SKM-1 treated with dmso at 0.1 percent for 144 hours (cell line): Measurements from ENCODE around the gene MTAP.
"Not testable (repeated sequence)": the region's sequence is repeated elsewhere in the genome, so short reads cannot be mapped to it uniquely, and the experiment has no call there.

Experiments
- DNase-seq: peaks from one replicate; lab custom pipeline; 2025; ENCODE audit not compliant: unreplicated experiment; lab: John Stamatoyannopoulos, UW

Gene MTAP

DNA sequence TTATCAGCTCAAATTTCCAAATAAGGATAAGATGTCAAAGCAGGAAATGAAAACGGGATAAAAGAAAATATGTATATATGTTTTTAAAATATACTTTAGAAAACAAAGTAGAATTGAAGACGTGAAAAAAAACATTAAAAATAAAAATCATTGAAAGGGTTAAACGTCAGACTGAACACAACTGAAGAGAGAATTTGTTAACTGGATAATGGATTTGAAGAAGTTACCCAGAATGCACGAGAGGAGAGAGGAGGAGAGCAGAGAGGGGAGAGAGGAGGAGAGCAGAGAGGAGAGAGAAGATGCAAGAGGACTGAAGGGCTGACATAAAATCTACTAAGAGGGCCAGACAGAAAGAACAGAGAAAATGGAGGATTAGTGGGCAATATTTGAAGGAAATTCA lies 103.8 kb downstream of the MTAP start:
- DNase-seq: no peak

DNA sequence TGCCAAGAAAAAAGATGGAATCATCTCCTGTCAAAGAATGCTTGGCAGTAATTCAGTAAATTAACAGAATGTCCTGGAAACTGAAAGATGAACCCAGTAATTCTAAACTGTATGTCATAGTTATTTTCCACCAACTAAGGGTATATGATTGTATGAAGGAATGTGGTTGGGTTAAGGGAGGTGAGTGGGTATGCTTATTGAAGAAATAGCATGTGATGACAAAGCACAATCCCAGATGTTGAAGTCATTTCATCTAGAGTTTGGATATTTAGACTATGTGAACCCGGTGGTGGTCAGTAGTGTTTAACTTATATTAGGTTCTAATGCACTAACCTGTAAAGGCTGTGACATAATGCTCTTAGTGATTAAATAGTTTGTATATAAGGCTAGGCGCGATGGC lies 104.4 kb downstream of the MTAP start:
- DNase-seq: no peak

DNA sequence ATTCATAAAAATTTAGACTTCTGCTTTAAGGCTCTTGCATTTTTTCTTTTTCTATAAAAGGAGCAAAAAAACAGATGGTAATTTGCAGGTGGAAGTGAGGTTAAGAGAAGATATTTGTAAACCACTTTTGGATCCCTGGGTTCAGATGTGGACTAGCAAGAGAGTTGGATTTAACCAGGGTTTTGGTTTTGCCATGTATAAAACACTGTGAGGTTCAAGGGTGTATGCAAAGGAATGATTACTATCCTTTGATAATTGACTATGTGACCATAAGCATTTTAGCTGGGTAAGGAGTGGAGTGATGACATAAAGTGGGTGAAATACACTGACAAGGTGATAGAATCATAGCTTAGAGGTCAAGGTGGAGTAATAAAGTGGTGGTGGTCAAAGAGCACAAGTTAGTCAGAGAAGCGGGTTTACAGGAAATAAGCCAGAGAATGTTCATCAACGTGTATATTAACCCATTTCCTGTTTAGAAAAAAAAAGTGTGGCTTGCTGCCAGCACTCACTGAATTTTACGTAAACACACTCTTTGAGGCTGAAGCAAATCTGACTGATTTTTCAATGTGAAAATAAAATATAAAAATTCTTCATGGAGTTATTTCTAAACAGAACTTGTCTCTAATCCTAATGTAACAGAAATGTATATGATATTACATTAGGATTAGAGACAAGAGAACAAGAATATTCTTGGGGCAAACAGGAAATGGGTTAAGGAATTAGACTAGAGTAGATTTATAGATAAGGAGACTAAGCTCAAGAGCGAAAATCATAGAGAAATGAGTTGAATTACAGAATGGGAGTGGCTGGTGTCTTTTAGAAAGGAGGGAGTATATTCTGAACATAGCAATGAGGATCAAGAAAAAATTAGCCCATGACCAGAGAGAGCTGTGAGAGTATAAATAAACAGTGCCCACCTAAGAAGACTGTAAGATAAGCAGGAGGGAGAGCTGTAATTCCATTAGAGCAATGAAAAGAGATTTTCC lies 117.2 kb downstream of the MTAP start:
- no peak for DNase-seq

DNA sequence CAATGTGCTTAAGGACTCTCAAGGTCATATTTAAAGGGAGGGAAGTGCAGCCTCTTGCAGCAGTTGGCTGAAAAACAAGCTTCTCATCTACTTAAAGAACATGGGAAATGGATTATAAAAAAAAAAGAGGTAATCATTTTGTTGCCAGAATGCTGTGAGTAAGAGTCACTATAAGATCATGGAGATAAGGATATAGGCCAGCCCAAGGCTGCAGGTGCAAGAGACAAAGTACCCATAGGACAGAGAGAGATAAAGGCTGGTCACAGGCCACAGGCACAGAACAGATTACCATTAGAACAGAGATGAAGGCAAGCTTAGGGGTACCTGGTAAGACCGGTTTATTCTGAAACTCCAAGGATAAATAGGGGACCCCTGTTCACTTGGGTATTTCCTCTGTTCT lies 121.3 kb downstream of the MTAP start:
- DNase-seq: no peak

DNA sequence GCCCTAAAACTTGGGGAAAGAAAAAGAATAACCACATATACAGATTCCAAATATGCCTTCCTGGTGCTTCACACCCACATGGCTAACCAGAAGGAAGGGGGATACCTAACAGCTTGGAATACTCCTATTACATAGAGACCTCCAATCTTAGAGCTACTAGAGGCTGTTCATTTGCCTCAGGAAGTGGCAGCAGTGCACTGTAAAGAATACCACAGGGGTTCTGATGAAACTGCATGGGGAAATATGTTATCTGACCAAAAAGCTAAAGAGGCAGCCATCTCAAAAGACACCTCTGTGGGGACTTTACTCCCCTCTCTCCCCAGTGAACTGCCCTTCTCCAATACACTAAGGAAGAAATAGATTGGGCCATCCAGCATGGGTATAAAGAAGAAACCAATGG lies 125.3 kb downstream of the MTAP start:
- DNase-seq: no peak

DNA sequence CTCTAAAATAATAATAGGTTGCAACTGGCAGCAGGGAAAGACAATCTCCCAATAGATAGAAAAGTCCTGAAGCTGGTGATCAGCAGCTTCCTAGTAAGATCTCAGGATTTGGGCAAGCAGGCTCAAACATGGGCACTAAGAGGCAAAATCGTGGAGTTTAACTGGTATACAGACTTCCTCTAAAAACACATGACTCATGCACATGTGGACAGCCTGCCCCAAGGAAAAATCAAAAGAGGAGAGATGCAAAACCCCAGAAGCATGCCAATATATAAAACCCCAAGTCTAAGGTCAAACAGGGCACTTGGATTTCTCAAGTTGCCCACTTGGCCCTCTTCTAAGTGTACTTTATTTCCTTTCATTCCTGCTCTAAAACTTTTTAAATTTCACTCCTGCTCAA lies 129.0 kb downstream of the MTAP start:
- DNase-seq: no peak

DNA sequence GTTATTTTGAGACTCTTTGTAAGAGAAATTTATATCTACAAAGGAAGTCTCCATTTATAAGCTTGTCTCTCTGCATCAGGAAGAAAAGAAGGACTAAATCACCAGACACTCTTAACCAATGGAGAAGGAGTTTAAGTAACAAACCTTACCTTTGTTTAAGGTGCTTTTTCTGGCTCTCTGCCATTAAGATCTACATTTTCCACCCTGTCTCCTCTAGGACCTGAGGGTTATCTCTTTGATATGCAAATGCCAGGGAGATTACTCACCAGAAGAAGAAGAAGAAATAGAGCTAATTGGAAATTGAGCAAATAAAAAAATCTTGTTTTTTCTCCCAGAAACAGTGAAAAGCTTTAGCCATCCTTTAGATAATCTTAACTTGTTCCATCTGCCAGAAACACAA lies 130.8 kb downstream of the MTAP start:
- DNase-seq: no peak

DNA sequence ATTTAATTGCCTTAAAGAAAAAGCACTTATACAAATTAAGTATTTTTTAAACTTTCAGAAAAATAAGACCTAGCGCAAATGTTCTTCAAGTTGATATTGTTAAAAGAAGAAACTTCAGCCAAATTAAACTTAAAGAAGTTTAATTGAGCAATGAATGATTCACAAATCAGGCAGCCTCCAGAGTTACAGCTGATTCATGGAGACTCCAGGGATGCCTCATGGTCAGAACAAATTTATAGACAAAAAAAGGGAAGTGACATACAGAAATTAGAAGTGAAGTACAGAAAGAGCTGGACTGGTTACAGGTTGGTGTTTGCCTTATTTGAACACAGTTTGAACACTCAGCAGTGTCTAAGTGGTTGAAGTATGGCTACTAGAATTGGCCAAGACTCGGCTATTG lies 131.4 kb downstream of the MTAP start:
- DNase-seq: peak; percentile 2

DNA sequence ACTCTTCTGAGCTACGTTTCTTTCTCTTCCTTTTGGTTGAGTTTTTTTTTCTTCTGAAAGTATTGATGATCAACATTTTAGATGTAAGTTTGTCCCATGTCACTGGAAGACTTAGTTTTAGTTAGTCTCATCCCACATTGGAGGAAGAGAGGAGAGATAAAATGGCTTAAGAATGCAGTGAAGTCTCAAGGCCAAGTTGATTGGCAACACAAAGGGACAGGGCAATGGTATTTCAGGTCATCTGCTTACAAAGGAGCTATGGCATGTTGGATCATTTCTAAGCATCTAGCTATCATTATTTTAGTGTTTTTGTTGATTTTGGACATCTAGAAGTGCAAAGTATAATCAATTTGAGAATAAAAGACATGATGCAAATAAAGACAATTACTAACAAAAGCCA lies 133.2 kb downstream of the MTAP start:
- DNase-seq: no peak

DNA sequence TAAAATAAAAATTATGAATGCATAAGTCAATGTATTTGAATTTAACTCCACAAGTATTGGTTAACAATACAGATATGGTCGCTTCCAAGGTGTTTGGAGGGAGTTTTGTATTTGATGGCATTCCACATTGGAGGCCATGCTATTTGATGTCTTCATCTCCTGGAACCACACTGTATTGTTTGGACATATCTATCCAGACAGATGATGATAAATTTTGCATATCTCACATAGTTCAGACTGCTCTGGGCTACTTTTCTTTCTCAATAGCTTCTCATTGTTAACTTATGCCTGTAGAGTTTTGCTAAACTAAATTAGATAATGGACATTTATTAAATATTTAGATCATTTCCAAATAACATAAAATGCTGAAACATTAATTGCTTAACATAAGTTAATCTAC lies 133.7 kb downstream of the MTAP start:
- DNase-seq: no peak

DNA sequence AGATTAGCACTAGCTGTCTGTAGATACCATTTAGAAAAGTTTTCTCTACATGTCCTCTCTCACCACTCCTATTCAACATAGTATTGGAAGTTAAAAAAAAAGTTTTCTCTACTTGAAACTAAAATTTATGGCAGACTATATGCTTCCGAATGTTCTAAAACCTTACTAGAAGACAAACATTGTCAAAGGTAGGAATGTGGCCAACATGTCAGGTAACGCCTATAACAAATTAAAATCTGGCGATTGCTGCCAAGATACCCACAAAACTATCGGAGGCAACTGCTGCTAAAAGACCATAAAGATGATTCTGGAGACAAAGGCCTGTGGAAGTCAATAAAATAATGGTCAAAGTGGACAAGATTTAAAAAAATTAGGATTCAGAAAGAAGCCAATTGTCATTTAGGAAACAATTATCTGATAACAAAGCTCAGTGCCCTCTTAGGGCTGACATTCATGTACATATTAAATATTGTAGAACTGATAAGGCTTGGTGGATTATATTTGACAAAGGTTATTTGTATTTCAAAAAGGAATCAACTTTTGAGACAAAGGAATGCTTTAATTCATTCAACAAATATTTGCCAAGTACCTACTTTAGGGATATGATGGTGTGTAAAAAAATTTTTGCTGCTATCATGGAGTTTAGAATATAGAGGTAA lies 139.0 kb downstream of the MTAP start:
- DNase-seq: no peak

DNA sequence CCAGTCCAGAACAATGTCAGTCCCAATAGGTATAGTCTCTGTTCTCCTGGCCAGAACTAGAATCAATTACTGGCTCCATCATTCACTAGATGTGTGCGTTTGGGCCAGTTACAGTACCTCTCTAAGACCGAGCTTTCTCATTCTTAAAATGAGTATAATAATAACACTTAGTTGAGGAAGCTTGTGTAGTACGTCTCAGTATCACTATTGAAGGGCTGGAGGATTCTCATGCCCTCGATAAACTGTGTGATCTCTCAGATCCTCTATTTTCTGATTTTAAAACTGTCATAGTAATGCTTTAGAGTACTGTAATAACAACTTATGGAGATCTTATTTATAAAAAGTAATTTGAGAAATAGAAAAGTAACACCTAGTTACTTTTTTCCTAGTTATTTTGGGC lies 141.0 kb downstream of the MTAP start:
- DNase-seq: no peak

DNA sequence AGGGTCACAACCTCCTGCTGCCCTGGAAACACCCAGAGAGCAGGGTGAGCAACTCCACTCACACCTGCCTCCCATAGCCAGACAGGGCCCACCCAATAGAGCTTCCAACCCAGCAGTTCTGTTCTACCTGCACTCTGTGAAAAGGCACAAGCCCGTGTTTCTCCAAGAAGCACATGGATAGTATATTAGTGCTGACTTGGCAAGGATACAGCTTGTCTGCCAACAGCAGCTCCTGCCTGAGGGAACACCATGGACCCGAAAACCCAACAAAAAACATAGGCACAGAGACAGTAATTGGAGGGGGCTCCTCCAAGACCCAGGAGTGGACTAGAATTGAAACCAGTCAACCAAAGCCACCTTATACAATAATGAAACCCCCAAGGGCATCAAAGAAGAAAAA lies 143.2 kb downstream of the MTAP start:
- DNase-seq: no peak

DNA sequence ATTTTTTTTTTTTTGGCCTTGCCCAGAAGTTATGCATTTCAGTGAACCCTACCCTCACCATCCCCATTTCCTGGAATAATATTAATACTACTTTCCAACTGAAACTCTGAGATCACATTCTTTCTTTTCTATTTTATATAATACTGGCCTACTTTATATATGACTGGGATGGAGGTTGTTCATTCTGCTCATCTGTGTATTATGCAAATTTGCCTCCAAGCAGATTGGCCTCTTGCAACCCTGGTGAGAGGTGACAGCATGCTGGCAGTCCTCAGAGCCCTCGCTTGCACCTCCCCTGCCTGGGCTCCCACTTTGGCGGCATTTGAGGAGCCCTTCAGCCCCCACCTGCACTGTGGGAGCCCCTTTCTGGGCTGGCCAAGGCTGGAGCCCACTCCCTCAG lies 156.4 kb downstream of the MTAP start:
- no peak for DNase-seq

DNA sequence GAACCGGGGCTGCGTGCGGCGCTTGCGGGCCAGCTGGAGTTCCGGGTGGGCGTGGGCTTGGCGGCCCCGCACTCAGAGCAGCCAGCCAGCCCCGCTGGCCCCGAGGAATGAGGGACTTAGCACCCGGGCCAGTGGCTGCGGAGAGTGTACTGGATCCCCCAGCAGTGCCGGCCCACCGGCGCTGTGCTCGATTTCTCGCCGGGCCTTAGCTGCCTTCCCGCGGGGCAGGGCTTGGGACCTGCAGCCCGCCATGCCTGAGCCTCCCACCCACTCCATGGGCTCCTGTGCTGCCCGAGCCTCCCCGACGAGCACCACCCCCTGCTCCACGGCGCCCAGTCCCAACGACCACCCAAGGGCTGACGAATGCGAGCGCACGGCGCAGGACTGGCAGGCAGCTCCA lies 156.8 kb downstream of the MTAP start:
- not testable (repeated sequence) for DNase-seq

DNA sequence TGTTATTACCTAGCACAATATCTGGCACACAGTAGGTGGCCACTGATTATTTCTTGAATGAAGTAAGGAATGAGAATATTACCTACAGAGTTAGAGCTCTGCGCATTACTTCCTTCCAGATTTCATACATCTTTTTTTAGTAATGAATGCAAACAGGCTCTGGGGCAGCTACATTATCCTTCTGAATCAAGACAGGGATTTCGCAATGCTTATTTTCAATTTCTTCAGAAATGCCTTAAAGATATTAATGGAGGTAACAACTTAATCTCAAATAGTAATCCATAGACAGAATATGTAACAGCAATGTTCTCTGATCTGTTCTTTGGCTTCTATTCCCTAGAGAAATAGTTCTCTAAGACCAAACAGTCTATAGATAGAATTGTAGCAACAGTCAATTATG lies 159.1 kb downstream of the MTAP start:
- no peak for DNase-seq

DNA sequence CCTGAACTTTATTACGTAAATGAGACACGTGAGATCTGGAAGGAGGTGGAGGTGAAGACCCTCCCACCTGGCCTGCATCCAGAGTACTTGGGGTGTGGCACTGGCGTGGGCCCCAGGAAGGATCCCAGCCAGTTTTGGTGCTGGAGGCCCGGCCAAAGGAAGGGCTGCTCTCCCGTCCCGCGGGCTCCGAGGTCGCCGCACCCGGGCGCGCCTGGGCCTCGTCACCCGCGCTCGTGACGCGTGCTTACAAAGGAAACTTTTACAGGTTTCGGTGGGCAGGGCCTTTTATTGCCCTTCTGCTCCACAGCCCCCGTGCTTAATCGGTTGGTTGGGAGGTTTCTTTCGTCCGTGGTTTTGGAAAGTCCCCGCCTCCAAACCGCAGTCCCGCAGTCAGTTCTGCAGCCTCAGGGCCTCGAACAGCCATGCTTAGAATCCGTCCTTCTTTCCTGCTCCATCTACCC lies 162.5 kb downstream of the MTAP start:
- DNase-seq: no peak

DNA sequence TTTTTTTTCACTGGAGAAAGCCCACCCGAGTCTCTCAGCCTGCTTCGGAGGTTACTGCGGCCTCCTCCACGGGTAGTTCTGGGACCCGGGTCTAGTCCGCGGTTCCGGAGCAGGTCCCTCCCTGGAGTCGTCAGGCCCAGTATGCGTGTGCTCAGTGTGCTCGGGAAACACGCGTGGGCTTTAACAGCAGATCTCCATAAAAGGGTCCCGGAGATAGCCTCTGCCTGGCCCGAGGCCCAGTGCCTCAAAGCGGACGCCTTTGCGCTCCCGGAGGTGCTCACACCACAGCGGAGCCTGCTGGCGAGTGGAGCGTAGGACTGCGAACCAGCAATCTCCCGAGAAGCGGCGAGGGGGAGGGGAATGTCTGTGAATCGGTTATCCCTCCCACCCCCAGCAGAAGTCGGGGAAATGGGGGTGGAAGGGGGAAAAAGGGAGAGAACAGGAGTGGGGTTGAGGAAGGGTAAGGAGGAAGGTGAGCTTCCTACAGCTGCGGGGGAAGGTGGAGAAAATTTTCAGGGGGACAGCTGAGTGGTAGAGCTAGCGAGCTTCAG lies 163.0 kb downstream of the MTAP start:
- no peak for DNase-seq

DNA sequence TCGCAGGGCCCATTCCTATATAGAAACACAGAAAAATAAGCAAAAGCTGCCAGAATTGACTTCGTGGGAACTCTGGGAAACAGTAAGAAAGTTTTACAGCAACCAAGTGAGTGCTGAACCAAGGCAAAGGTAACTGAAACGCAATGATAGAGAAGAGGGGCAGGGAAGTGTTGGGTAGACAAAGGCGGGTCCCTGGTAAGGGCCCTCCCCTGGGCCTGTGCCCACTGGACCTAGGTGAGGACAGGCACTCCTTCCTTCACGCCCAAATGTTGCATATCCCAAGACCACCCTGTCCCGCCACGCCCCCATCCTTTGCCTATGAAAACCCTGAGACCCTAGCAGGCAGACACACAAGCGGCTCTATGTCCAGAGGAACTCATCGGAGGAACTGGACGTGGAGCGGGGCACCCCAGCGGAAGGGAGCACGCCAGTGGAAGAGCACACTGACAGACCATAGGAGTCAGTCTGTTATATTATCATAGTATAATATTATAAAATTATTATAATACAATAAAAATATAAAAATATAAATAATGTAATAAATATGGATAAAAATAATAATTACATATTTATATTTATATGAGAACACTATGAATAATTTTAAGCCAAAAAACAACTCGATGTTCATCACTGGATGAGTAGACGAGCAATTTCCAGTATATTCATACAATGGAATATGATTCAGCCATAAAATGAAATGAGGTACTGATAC lies 163.9 kb downstream of the MTAP start:
- no peak for DNase-seq

DNA sequence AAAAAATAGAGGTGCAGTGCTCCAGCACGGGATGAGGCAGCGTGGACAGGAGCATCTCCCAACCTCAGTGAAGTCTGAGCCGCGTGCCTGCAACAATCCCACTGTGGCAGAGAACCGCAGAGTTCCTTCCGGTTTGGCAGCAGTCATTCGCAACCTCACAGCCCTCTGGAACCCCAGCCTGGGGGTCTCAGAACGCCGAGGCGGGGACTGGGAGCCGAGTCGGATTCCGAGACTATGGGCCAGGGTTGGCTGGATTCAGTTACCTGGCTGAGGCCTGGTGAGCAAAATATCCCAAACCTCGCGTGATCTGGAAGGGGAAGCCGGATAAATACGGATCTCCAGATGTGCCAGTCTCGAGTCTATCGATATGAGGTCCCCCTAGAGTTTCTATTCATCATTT lies 164.7 kb downstream of the MTAP start:
- DNase-seq: no peak

DNA sequence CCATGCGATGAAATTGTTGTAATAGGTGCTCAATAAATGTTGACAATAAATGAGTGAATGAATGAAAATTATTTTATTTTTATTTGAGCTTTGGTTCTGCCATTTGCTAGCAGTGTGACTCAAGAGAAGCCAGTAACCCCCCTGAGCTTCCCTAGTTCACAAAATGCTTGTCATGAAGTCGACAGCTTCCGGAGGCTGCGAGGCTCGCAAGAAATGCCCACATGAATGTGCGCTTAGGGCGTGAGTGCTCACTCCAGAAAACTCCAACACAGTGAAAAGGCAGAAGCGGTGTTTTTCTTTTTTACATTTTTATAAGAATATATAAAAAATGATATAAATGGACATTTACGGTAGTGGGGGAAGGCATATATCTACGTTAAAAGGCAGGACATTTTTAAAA lies 165.3 kb downstream of the MTAP start:
- no peak for DNase-seq
